GM12878 (cell line): ENCODE measurements around the gene TMEM192.

Source experiments
- ASH2L ChIP-seq: fragments of 300-600, 200-600 bp; sonication (generic); IDR thresholded peaks from 2 replicates; pipeline ENCODE4 v1.6.1; 2017; ENCODE audit warnings: low read depth, mild to moderate bottlenecking, borderline replicate concordance
- BRCA1 ChIP-seq: IDR thresholded peaks from 2 replicates; pipeline ENCODE4 v1.6.1; 2011; ENCODE audit warnings: low read depth, low read length, improper control_type of control experiment
- EP300 ChIP-seq, 2 experiments: fragments of 150-350 bp in 1 of 2; IDR thresholded peaks; 2 replicates each; pipeline ENCODE4 v1.6.1; 2011 to 2012; ENCODE audit warnings: low read depth in 2 of 2, low read length in 2 of 2, borderline replicate concordance in 1 of 2, improper control_type of control experiment in 1 of 2, inconsistent platforms in 1 of 2; ENCODE audit not compliant: control insufficient read depth in 1 of 2
- MXI1 ChIP-seq: fragments of 150-350 bp; IDR thresholded peaks from 2 replicates; pipeline ENCODE4 v1.6.1; 2011; ENCODE audit warnings: low read depth, mild to moderate bottlenecking, inconsistent platforms, low read length, improper control_type of control experiment
- POLR2A ChIP-seq: IDR thresholded peaks from 2 replicates; pipeline ENCODE4 v1.6.1; 2011; ENCODE audit warnings: low read depth, mild to moderate bottlenecking, low read length
- POU2F2 ChIP-seq: IDR thresholded peaks from 3 replicates; pipeline ENCODE4 v1.6.1; 2011; ENCODE audit warnings: low read depth, mild to moderate bottlenecking, low read length, borderline replicate concordance
- SIN3A ChIP-seq: IDR thresholded peaks from 2 replicates; pipeline ENCODE4 v1.6.1; 2012; ENCODE audit warnings: low read depth, low read length, improper control_type of control experiment
- SRF ChIP-seq, 2 experiments: IDR thresholded peaks; 2 replicates each; pipeline ENCODE4 v1.6.1; 2011; ENCODE audit warnings: low read depth in 2 of 2, low read length in 2 of 2, mild to moderate bottlenecking in 1 of 2, moderate library complexity in 1 of 2
- TCF12 ChIP-seq: IDR thresholded peaks from 2 replicates; pipeline ENCODE4 v1.6.1; 2011; ENCODE audit warnings: low read depth, mild to moderate bottlenecking, low read length
- ZSCAN29 ChIP-seq: fragments of 450-650 bp; IDR thresholded peaks from 2 replicates; pipeline ENCODE4 v1.6.1; 2017; ENCODE audit warnings: mild to moderate bottlenecking, moderate library complexity
- TF ChIP-seq, protein P1 (sequence below), 3 experiments: IDR thresholded peaks in 2 of 3; conservative IDR thresholded peaks in 1 of 3; 2 replicates each; pipeline ENCODE4 v1.5.1; 2011; ENCODE audit warnings: low read depth in 3 of 3, low read length in 3 of 3, mild to moderate bottlenecking in 3 of 3, control low read depth in 2 of 3, moderate library complexity in 2 of 3, inconsistent platforms in 1 of 3, mixed read lengths in 1 of 3; ENCODE audit not compliant: control insufficient read depth in 2 of 3, insufficient read depth in 1 of 3; ENCODE audit errors: extremely low read depth in 1 of 3
- TF ChIP-seq, protein P2 (sequence below): IDR thresholded peaks from 2 replicates; pipeline ENCODE4 v1.6.1; 2012; ENCODE audit warnings: mild to moderate bottlenecking, low read depth, low read length

DNA sequence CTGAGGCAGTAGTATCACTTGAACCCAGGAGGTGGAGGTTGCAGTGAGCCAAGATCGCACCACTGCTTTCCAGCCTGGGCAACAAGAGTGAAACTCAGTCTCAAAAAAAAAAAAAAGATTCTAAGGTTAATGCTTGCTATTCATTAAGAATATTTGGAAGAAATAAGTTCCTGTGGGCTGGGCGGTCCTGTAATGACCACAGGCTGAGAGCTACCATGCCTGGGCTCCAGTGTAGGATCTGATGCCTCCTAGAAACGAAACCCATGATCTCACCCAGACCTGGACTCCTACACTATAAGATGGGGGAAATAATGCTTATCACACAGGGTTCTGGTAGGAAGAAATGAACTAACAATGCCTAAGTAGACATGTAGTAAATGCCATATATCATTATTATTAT is 17.8 kb downstream of the TMEM192 start:
- TF ChIP-seq TCF12 (no peak), SRF (IDR thresholded peaks at IDR 0.05; ENCODE audit: low read depth in 2 of 2, low read length in 2 of 2) (no peak), POU2F2 (no peak), ZSCAN29 (no peak), EP300 (IDR thresholded peaks at IDR 0.05; ENCODE audit: borderline replicate concordance in 1 of 2, control insufficient read depth in 1 of 2, low read depth in 2 of 2, low read length in 2 of 2) (no peak), POLR2A (no peak), BRCA1 (no peak), SIN3A (no peak), ASH2L (no peak), MXI1 (no peak)
- TF ChIP-seq, protein P1, sequence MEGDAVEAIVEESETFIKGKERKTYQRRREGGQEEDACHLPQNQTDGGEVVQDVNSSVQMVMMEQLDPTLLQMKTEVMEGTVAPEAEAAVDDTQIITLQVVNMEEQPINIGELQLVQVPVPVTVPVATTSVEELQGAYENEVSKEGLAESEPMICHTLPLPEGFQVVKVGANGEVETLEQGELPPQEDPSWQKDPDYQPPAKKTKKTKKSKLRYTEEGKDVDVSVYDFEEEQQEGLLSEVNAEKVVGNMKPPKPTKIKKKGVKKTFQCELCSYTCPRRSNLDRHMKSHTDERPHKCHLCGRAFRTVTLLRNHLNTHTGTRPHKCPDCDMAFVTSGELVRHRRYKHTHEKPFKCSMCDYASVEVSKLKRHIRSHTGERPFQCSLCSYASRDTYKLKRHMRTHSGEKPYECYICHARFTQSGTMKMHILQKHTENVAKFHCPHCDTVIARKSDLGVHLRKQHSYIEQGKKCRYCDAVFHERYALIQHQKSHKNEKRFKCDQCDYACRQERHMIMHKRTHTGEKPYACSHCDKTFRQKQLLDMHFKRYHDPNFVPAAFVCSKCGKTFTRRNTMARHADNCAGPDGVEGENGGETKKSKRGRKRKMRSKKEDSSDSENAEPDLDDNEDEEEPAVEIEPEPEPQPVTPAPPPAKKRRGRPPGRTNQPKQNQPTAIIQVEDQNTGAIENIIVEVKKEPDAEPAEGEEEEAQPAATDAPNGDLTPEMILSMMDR (IDR thresholded peaks at IDR 0.05 in 2 of 3, conservative IDR thresholded peaks at IDR 0.05 in 1 of 3; ENCODE audit: control insufficient read depth in 2 of 3, extremely low read depth in 1 of 3, insufficient read depth in 1 of 3, low read depth in 3 of 3, low read length in 3 of 3): no peak
- TF ChIP-seq, protein P2, sequence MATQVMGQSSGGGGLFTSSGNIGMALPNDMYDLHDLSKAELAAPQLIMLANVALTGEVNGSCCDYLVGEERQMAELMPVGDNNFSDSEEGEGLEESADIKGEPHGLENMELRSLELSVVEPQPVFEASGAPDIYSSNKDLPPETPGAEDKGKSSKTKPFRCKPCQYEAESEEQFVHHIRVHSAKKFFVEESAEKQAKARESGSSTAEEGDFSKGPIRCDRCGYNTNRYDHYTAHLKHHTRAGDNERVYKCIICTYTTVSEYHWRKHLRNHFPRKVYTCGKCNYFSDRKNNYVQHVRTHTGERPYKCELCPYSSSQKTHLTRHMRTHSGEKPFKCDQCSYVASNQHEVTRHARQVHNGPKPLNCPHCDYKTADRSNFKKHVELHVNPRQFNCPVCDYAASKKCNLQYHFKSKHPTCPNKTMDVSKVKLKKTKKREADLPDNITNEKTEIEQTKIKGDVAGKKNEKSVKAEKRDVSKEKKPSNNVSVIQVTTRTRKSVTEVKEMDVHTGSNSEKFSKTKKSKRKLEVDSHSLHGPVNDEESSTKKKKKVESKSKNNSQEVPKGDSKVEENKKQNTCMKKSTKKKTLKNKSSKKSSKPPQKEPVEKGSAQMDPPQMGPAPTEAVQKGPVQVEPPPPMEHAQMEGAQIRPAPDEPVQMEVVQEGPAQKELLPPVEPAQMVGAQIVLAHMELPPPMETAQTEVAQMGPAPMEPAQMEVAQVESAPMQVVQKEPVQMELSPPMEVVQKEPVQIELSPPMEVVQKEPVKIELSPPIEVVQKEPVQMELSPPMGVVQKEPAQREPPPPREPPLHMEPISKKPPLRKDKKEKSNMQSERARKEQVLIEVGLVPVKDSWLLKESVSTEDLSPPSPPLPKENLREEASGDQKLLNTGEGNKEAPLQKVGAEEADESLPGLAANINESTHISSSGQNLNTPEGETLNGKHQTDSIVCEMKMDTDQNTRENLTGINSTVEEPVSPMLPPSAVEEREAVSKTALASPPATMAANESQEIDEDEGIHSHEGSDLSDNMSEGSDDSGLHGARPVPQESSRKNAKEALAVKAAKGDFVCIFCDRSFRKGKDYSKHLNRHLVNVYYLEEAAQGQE: no peak
